Hepatocyte (in vitro differentiated cells): Measurements from ENCODE around the gene PRKACA. TPM values are rescaled to one million over a fixed set of nuclear protein-coding genes. Genes with fewer than 3 reads are reported as not detected.
"Not testable (repeated sequence)": the region's sequence is repeated elsewhere in the genome, so short reads cannot be mapped to it uniquely, and the experiment has no call there.

Source experiments
- DNase-seq: peaks from one replicate; pipeline ENCODE4 v3.0.0-alpha.2; 2016; ENCODE audit warnings: low spot score
- H2AFZ ChIP-seq: fragments of 200-600 bp; sonication (generic); 2 replicates; pipeline ENCODE4 v1.6.0; 2016; ENCODE audit warnings: antibody characterized with exemption, mild to moderate bottlenecking
- H3K27ac ChIP-seq: fragments of 200-600 bp; sonication (generic); 2 replicates; pipeline ENCODE4 v1.5.1; 2016; ENCODE audit warnings: mild to moderate bottlenecking
- H3K27me3 ChIP-seq: fragments of 200-600 bp; sonication (generic); 2 replicates; pipeline ENCODE4 v1.6.1; 2016
- H3K36me3 ChIP-seq: fragments of 200-600 bp; sonication (generic); replicated peaks from 2 replicates; pipeline ENCODE4 v1.5.1; 2016; ENCODE audit warnings: low read depth; ENCODE audit not compliant: insufficient read depth
- H3K4me1 ChIP-seq: fragments of 200-600 bp; sonication (generic); 2 replicates; pipeline ENCODE4 v1.5.1; 2016; ENCODE audit warnings: mild to moderate bottlenecking, moderate library complexity; ENCODE audit not compliant: insufficient read depth
- H3K4me2 ChIP-seq: fragments of 200-600 bp; sonication (generic); 2 replicates; pipeline ENCODE4 v1.6.0; 2016
- H3K4me3 ChIP-seq: fragments of 200-600 bp; sonication (generic); 2 replicates; pipeline ENCODE4 v1.5.1; 2016; ENCODE audit warnings: mild to moderate bottlenecking
- H3K79me2 ChIP-seq: fragments of 200-600 bp; sonication (generic); 2 replicates; pipeline ENCODE4 v1.6.0; 2017; ENCODE audit warnings: mild to moderate bottlenecking
- H3K9me2 ChIP-seq: fragments of 200-600 bp; sonication (generic); replicated peaks from 2 replicates; pipeline ENCODE4 v1.6.0; 2017; ENCODE audit warnings: mild to moderate bottlenecking; ENCODE audit not compliant: insufficient read depth
- H3K9me3 ChIP-seq: fragments of 200-600 bp; sonication (generic); 2 replicates; pipeline ENCODE4 v1.5.1; 2016; ENCODE audit warnings: low read depth, mild to moderate bottlenecking
- H4K20me1 ChIP-seq: fragments of 200-600 bp; sonication (generic); 2 replicates; pipeline ENCODE4 v1.6.0; 2016; ENCODE audit warnings: mild to moderate bottlenecking; ENCODE audit not compliant: insufficient read depth, poor library complexity, severe bottlenecking
- CTCF ChIP-seq: fragments of 200-600 bp; sonication (generic); IDR thresholded peaks from 2 replicates; pipeline ENCODE4 v1.5.1; 2016; ENCODE audit warnings: antibody characterized with exemption, mild to moderate bottlenecking; ENCODE audit not compliant: poor library complexity
- EZH2 ChIP-seq: fragments of 200-600 bp; sonication (generic); IDR thresholded peaks from 2 replicates; pipeline ENCODE4 v1.6.1; 2016; ENCODE audit warnings: antibody characterized with exemption, mild to moderate bottlenecking, borderline replicate concordance
- WGBS: methylation state at CpG from one replicate; pipeline ENCODE4 v1.1.6; 2016; ENCODE audit warnings: low lambda C conversion rate; ENCODE audit errors: missing lambda C conversion rate; 5-methylcytosine and 5-hydroxymethylcytosine counted together
- polyA plus RNA-seq: library from polyadenylated mRNA; unstranded; fragments of >200 nt; fragmentation: Nextera tagmentation; extraction: Ambion mirVana; gene quantifications from 2 replicates; pipeline ENCODE4 v1.2.1, GENCODE V29; 2016
- total RNA-seq: library from RNA; depleted of rRNA; stranded (reverse); fragments of >200 nt; gene quantifications from 2 replicates; pipeline ENCODE4 v1.2.3, GENCODE V29; 2014

PRKACA gene
- total and polyA plus RNA-seq, 2 experiments from 2014 or later = 13.4 to 41.5 TPM

GRCh38 chr19:14048443-14049153 lies 69.0 kb downstream of the PRKACA start:
- H3K79me2 ChIP-seq = no peaks in the 10 kb centered on the region
- no peaks in the 10 kb centered on the region for H3K9me3 ChIP-seq
- H3K4me1 ChIP-seq = no peaks in the 10 kb centered on the region
- H3K27me3 ChIP-seq = no peaks in the 10 kb centered on the region
- H4K20me1 ChIP-seq = no peaks in the 10 kb centered on the region
- no peaks in the 10 kb centered on the region for H3K36me3 ChIP-seq
- H2AFZ ChIP-seq = no peak overlapping the region
- H3K4me3 ChIP-seq = no peak overlapping the region
- H3K27ac ChIP-seq = no peak overlapping the region
- peak; percentile 62 for DNase-seq
- H3K4me2 ChIP-seq = no peak overlapping the region
- TF ChIP-seq CTCF (peak; percentile 62), EZH2 (no peak)
- no peaks in the 10 kb centered on the region for H3K9me2 ChIP-seq
- WGBS = 76% methylated on average over 7 of the region's 8 CpGs

GRCh38 chr19:14047866-14048265 lies 69.7 kb downstream of the PRKACA start:
- H3K27me3 ChIP-seq, H3K4me3 ChIP-seq, H2AFZ ChIP-seq, H3K9me3 ChIP-seq, DNase-seq, H3K4me1 ChIP-seq, H3K4me2 ChIP-seq, H3K36me3 ChIP-seq, H3K79me2 ChIP-seq, H4K20me1 ChIP-seq, H3K27ac ChIP-seq, H3K9me2 ChIP-seq: not testable (repeated sequence)
- WGBS = 98% methylated on average over 8 of the region's 10 CpGs

GRCh38 chr19:14042659-14043608 lies 74.6 kb downstream of the PRKACA start:
- not testable (repeated sequence) for H3K79me2 ChIP-seq, H3K27me3 ChIP-seq, H4K20me1 ChIP-seq, H3K9me3 ChIP-seq, H3K4me2 ChIP-seq, H3K9me2 ChIP-seq, H2AFZ ChIP-seq, H3K4me3 ChIP-seq, H3K36me3 ChIP-seq, H3K4me1 ChIP-seq, H3K27ac ChIP-seq
- peak; percentile 72 for DNase-seq
- 78% methylated on average over 19 of the region's 19 CpGs for WGBS
- TF ChIP-seq CTCF = peak; percentile 52

Other genes with a start within 250 kb of the PRKACA start
- gene NANOS3, start 240.6 kb downstream of the PRKACA start, total RNA-seq = 0.60 TPM in 1 of 2 replicates, not detected in the other
- gene NANOS3, start 240.6 kb downstream of the PRKACA start, polyA plus RNA-seq = 2.1 and 4.0 TPM in 2 replicates
- gene BRME1, start 211.6 kb downstream of the PRKACA start, total RNA-seq = 2.2 and 14.4 TPM in 2 replicates
- 3.2 and 4.5 TPM in 2 replicates for gene BRME1, start 211.6 kb downstream of the PRKACA start, polyA plus RNA-seq
- 14.8 and 20.8 TPM in 2 replicates for gene CC2D1A, start 211.6 kb downstream of the PRKACA start, total RNA-seq
- gene CC2D1A, start 211.6 kb downstream of the PRKACA start, polyA plus RNA-seq = 40.9 and 43.3 TPM in 2 replicates
- 0.17 TPM in 1 of 2 replicates, not detected in the other for gene PODNL1, start 179.3 kb downstream of the PRKACA start, total RNA-seq
- 2.4 and 3.3 TPM in 2 replicates for gene PODNL1, start 179.3 kb downstream of the PRKACA start, polyA plus RNA-seq
- gene DCAF15, start 165.3 kb downstream of the PRKACA start, total RNA-seq = 9.3 and 13.4 TPM in 2 replicates
- gene DCAF15, start 165.3 kb downstream of the PRKACA start, polyA plus RNA-seq = 16.4 and 19.0 TPM in 2 replicates
- 2.2 and 4.2 TPM in 2 replicates for gene RFX1, start 111.4 kb downstream of the PRKACA start, total RNA-seq
- 2.4 and 4.1 TPM in 2 replicates for gene RFX1, start 111.4 kb downstream of the PRKACA start, polyA plus RNA-seq
- gene RLN3, start 89.6 kb downstream of the PRKACA start, total RNA-seq = not detected in 2 replicates
- gene RLN3, start 89.6 kb downstream of the PRKACA start, polyA plus RNA-seq = not detected in 2 replicates
- gene IL27RA, start 86.0 kb downstream of the PRKACA start, total RNA-seq = 1.9 and 2.0 TPM in 2 replicates
- 1.7 and 2.3 TPM in 2 replicates for gene IL27RA, start 86.0 kb downstream of the PRKACA start, polyA plus RNA-seq
- gene PALM3, start 55.7 kb downstream of the PRKACA start, total RNA-seq = 2.1 and 2.3 TPM in 2 replicates
- gene PALM3, start 55.7 kb downstream of the PRKACA start, polyA plus RNA-seq = 2.3 and 3.4 TPM in 2 replicates
- 3.7 and 4.9 TPM in 2 replicates for gene MISP3, start 45.0 kb downstream of the PRKACA start, total RNA-seq
- 12.5 and 13.1 TPM in 2 replicates for gene MISP3, start 45.0 kb downstream of the PRKACA start, polyA plus RNA-seq
- not detected in 2 replicates for gene C19orf67, start 32.0 kb downstream of the PRKACA start, total RNA-seq
- gene C19orf67, start 32.0 kb downstream of the PRKACA start, polyA plus RNA-seq = not detected in 2 replicates
- gene SAMD1, start 27.0 kb downstream of the PRKACA start, total RNA-seq = 25.6 and 35.8 TPM in 2 replicates
- gene SAMD1, start 27.0 kb downstream of the PRKACA start, polyA plus RNA-seq = 44.8 and 45.6 TPM in 2 replicates
- gene ASF1B, start 18.8 kb upstream of the PRKACA start, total RNA-seq = 5.1 and 7.3 TPM in 2 replicates
- 10.0 and 12.4 TPM in 2 replicates for gene ASF1B, start 18.8 kb upstream of the PRKACA start, polyA plus RNA-seq
- gene ADGRL1, start 88.4 kb upstream of the PRKACA start, total RNA-seq = 11.5 and 16.9 TPM in 2 replicates
- 11.9 and 16.3 TPM in 2 replicates for gene ADGRL1, start 88.4 kb upstream of the PRKACA start, polyA plus RNA-seq